Measurements from ENCODE around the gene QSER1.
"Not testable (repeated sequence)": the region's sequence is repeated elsewhere in the genome, so short reads cannot be mapped to it uniquely, and the experiment has no call there.

Gene QSER1

DNA sequence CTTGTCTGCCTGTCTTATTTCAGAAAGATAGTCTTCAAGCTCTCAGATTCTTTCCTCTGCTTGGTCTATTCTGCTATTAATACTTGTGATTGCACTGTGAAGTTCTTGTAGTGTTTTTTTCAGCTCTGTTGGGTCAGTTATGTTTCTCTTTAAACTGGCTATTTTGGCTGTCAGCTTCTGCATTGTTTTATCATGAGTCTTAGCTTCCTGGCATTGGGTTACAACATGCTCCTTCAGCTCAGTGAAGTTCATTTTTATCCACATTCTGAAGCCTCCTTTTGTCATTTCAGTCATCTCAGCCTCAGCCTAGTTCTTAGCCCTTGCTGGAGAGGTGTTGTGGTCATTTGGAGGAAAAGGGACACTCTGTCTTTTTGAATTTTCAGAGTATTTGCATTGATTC lies 107.6 kb downstream of the QSER1 start:
- peak; percentile 76 for DNase-seq (ENCODE audit: low read depth, low spot score)

DNA sequence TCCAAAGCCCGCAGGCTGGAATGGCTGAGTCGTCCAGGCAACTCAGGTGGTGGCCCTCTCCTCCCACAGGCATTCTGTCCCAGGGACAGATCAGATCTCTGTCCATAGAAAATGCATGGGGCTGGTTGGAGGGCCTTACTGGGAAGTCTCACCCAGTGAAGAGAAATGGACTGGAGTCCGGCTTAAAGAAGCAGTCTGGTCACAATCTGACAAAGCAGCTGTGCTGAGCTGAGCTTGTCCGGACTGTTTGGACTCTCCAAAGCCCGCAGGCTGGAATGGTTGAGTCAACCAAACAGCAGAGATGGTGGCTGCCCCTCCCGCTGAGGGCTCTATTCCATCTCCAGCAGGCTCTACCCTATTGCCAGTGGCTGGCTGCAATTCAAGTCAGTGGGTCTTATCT lies 108.7 kb downstream of the QSER1 start:
- DNase-seq (ENCODE audit: low read depth, low spot score) = no peak

DNA sequence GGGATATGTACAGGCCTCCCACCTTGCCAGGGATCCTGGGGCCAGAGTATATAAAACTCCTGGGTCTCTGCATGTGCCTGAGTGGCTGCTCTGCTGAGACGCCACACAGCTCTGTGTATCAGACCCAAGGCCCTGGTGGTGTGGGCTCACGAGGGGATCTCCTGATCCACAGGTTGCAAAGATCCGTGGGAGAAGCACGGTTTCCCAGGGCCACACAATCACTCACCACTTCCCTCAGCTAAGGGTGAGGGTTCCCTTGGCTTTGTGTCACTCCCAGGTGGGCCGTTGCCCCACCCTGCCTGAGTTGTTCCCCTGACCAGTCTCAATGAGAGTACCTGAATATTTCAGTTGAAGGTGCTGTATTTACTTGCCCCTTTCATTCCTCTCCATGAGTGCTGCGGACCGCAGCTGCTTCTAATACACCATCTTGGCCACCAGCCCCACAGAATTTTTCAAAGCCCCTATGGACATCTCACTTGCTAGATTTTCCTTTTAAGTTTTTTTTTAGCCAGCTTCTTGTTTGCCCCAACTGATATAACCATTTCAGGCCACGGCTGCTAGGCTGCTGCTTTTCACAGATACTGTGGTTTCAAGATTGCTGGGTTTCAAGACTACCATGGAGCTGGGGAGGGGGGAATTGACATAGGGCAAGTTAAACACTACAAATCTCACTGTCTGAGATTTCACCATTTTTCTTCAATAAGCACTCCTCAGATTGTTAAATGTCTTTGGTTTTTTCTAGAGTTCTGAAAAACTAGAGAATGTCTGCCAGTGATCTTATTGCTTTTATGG lies 109.3 kb downstream of the QSER1 start:
- no peak for DNase-seq (ENCODE audit: low read depth, low spot score)

DNA sequence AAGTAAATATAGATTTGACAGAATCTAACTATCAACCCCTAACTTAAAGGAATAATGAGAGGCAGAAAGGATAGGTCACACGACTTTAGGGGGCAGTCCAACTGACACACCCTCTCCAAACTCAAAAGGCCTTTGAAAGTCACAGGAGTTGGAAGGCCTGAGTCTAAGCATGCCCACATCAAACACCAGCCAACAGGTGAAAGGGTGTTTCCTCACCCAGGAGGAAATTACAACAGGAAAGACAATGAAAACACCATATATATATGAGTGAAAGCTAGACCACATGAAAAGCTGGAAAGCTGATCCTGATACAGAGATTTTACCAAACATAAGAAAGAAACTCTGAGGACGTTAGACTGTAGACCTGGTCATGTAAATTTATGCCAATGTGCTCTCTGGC lies 112.6 kb downstream of the QSER1 start:
- no peak for DNase-seq (ENCODE audit: low read depth, low spot score)

DNA sequence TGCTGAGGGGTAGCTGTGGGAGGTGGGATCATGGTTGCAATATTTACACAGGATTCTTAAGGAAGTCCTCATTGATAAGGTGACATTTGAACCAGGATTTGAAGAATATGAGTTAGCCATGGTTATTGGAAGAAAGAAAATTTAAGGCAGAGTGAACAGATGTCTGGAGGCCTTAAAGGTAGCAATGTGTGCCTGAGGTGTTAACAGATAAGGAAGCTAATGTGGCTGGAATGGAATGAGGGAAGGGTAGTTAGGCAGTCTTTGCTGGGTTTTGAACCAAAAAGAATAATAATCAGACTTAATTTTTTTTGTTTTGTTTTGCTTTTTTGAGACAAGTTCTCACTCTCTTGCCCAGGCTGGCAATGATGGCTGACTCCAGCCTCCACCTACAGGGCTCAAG lies 113.4 kb downstream of the QSER1 start:
- DNase-seq (ENCODE audit: low read depth, low spot score) = no peak

DNA sequence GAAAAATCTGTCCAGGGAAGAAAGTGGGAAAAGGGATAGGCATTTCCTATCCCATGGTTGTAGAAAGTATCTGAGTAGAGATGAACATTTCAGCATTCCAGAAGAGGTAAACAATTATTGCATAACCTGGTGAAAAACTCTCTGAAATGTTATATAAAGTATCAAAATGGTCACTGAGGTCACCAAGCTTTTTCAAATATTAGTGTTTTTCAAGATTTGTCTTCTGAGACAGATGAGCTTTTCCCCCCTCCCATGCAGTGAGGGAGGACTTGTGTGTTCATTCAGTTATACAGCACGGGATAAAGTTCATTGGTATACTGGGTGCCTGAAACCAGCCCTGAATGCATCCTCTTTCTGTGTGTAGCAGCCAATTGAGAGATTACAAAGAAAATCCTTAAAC lies 121.1 kb downstream of the QSER1 start:
- DNase-seq (ENCODE audit: low read depth, low spot score) = no peak

DNA sequence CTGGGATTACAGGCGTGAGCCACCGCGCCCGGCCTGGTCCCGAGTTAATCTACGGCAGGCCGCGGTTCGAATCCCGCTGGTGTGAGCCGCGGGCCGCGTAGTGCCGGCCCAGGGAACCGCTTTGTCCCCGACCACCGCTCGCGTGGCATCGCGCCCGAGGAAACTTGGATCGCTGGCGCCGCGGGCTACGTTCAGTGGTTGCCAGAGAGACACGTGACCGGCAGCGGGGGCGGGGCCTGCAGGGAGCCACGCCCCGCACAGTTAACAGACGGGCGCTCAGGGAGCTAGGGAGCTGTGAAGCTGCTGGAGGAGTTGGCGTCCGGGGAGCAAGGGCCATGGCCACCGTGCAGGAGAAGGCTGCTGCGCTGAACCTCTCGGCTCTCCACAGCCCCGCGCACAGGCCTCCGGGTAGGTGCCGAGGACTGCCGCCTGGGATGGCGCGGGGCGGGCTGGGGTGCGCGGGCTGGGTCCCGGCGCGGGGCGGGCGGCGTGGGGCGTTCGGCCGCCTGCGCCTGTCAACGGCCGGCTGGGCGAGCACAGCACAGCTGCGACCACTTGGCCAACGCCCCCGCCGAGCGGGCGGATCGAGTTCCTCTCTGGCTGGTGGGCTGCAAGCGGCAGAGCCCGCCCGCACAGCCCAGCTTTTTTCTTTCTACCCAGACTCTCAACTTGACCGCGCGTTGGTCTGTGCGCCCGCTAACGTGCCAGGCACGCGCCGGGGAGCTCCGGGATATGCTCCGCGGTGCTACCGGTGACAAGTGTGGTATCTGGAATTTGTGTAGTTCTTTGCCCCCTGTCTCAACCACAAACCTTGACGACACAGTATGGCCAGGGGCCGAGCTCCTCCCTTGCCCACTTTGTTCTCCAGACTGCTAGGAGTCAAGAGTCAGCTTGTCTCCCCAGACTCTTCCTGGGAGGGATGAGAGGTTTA lies 123.3 kb downstream of the QSER1 start, which contains the start of gene DEPDC7:
Gene DEPDC7, plus strand, starts transcription at position 258 of the 931 bp plus-strand sequence. Its CDS starts 78 bp downstream, at position 336.
- DNase-seq (ENCODE audit: low read depth, low spot score) = peak; percentile 96

DNA sequence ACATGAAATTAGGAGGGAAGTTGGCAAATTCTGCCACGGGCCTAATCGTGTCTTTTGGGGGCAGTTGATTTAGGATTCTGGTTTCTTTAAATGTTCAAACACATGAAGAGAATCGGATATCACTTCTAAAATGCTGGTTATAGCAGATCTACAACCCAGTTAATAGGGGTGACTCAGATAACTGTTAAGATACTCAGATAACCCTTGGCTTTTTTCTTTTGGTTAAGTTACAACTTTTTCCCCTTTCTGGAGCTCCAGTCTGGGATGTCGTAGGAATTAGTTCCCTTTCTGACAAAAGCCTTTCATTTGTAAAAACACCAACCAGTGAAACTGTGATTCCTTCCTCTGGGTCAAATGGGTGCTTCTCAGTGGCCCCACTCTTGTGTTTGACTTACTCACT lies 124.0 kb downstream of the QSER1 start:
- no peak for DNase-seq (ENCODE audit: low read depth, low spot score)

DNA sequence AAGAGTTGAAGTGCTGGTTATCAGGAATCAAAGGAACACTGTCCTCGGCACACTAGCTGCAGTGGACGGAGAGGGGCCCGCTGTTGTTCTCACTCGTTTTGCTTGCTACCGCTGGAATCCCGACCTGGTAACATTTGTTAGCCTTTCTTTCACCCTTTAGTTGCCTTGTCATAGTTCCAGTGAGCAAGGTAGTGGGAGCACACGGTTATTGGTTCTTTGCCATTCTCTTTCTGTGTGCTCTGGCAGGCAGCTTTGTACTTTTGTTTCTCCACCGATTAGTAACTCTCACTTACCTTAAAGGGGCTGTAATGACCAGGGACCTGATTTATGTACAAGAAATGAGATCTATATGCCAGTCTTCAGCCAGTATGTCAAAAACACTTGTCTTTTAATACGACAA lies 124.9 kb downstream of the QSER1 start:
- DNase-seq (ENCODE audit: low read depth, low spot score) = peak; percentile 24

DNA sequence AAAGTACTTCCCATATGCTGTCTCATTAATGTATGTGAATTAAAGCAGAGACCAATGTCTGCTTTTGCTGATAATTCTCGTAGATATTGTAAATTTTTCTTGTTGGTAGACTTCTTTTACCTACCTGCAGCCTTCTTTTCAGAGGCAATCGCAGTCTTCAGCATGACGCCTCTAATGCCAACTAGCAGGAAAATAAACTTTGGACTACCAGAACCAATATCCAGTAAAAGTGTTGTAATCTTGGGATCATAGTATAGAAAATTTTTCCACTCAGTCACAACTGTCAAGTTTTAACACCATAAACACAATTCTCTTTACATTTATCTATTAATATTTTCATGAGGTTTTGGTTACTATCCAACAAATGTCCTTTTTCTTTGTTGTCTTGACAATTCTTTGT lies 125.4 kb downstream of the QSER1 start:
- DNase-seq (ENCODE audit: low read depth, low spot score) = no peak

DNA sequence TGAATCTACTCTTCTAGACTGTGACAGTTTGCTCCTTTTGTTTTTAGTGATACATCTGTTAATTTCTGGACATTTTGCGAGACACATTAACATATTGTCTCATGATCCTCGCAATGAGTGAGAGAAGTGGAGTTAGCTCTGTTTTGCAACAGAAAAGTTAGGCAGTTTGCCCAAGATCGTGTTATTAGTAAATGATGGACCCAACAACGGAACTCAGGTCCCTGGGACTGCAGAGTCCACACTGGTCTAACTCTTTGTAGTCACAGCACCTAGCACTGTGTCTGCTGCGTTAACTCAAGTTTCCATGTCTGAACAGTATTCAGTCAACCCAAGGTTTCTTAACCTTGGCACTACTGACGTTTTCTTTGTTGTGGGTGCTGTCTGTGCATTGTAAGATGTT lies 126.2 kb downstream of the QSER1 start:
- no peak for DNase-seq (ENCODE audit: low read depth, low spot score)

DNA sequence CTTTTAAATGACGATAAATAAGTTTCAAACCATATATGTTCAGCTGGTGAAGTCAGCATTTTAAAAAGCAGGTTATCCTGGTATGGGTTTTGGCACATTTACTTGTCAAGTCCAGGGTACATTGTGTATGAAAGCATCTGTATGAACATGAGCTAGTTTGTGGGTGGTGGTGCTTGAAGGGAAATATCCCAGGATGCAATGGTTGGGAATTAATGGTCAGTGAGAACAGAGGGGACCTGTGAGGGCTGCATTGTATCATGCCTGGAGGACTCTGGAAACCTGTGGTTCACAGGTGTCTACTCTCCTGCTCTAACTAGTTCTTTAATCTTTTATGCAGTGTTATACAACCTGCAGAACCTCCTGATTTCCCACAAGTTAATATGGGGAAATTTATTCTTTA lies 128.9 kb downstream of the QSER1 start:
- no peak for DNase-seq (ENCODE audit: low read depth, low spot score)

DNA sequence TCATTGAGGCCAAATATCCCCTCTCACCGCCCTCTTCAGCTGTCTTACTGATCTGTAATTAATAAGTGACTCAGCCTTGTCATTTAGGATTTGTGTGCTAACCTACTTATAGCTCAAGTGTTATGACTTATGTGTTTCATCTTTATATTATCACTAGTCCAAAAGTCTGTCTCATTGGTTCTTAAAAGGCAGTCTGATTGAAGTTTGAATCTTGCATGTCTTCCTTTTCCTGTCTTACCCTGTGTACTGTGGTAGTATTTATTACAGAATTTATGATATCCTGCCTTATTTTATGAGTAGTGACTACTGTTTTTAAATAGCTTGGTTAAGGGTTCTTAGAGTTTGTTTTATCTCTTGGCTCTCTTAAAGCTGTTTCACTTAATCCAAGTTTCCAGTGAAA lies 129.3 kb downstream of the QSER1 start:
- no peak for DNase-seq (ENCODE audit: low read depth, low spot score)

DNA sequence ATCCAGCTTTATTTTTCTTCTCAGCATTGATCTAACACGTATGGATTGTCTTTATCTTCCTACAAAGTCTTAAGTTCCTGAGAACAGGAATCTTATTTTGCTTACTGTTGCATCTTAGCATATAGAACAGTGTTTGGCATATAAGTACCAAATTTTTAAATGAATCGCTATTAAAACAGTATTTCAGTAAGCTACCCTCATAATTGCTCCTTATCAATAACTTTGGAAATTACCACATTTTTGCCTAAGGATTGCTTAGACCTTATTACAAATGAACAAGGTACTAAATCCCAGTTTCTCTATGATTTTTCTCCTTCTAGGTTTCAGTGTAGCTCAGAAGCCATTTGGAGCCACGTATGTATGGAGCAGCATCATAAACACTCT lies 132.7 kb downstream of the QSER1 start:
- DNase-seq (ENCODE audit: low read depth, low spot score) = no peak

DNA sequence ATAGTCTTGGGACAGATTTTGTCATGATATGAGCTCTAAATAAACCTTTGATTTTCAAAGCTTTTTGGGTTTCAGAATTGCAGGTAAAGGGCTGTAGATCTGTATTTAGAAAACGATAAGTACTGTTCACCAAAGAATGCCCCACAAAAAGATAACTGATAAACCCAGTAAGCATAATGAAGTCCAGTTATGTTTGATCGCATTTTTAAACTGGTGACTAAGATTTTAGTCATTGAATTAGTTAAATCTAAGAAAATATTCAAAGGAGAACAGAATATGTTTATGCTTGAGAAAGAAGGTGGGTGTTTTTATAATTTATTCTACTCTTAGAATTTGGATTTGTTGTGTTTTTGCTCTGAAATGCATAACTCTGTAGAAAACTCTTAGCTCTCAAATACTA lies 134.6 kb downstream of the QSER1 start:
- DNase-seq (ENCODE audit: low read depth, low spot score) = no peak

DNA sequence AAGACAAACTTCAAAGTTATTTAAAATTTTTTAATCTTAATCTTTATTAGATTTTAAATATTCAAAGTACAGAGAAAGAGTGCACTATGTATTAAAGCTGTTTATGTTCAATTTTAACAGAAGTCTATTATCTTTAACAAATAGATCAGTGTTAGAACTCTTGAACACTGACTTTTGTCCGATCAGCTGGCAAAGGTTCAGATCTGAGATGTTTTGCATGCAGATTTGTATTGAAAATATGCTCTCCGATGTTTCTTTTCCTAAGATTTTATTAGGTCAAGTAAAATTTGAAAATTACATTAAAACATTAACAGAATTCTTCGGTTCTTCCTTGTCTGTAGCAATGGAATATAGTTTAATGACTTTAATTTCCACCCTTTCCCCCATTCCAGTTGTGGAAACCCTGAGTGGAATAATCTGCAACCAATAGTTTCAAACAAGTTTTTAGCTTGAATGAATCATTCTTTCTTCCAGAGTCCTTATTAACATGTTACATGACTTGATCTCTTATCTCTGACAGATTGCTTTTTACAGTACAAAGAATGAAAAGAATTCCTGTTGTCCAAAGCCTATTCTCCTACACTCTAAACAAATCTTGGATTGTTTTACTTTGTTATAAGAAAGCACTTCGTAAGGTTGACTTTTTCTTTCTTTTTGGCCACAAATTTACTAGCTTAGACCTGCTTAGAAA lies 135.4 kb downstream of the QSER1 start:
- DNase-seq (ENCODE audit: low read depth, low spot score) = peak; percentile 41

DNA sequence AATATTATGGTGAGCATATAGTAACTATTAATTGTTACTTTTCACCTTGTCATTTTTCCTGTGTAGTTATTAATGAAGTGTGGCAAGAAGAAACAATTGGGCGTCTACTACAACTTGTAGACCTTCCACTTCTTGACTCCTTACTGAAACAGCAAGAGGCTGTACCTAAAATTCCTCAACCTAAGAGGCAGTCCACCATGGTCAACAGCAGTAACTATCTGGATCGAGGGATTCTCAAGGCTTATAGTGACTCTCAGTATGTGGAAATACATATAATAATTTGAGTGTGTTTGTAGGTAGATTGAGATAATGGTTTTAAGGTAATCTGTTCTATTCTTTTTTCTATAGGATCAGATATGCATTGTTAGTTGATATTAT lies 135.9 kb downstream of the QSER1 start:
- DNase-seq (ENCODE audit: low read depth, low spot score) = no peak

DNA sequence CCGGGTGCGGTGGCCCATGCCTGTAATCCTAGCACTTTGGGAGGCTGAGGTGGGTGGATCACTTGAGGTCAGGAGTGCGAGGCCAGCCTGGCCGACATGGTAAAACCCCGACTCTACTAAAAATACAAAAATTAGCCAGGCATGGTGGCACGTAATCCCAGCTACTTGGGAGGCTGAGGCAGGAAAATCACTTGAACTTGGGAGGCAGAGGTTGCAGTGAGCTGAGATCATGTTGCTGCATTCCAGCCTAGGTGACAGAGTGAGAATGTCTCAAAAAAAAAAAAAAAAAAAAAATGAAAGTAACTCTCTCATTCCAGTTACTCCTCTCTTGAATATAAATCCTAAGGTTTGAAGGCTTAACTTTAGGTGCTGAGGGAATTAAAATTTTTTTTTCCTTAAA lies 136.6 kb downstream of the QSER1 start:
- DNase-seq (ENCODE audit: low read depth, low spot score) = not testable (repeated sequence)
